Endothelial cell of umbilical vein (primary cell): ENCODE results near the gene LRRN3.

Experiments
- CTCF ChIP-seq, 2 donors: IDR thresholded peaks; 1 replicate in 1 of 2; 2 replicates in 1 of 2; pipeline ENCODE4 v1.5.1; 2011; ENCODE audit warnings: low read length in 2 of 2, mild to moderate bottlenecking in 2 of 2, moderate library complexity in 2 of 2, control low read depth in 1 of 2, inconsistent platforms in 1 of 2, low read depth in 1 of 2; ENCODE audit not compliant: insufficient read depth in 1 of 2; ENCODE audit errors: extremely low read depth in 1 of 2
- EZH2 ChIP-seq: IDR thresholded peaks from 2 replicates; pipeline ENCODE4 v1.6.1; 2012; ENCODE audit warnings: borderline replicate concordance, low read depth, mild to moderate bottlenecking, moderate library complexity, low read length, inconsistent platforms; ENCODE audit not compliant: severe bottlenecking
- FOS ChIP-seq: IDR thresholded peaks from 2 replicates; pipeline ENCODE4 v1.6.1; 2011; ENCODE audit warnings: mild to moderate bottlenecking, low read length, moderate library complexity, borderline replicate concordance; ENCODE audit not compliant: insufficient read depth
- POLR2AphosphoS5 ChIP-seq: IDR thresholded peaks from 2 replicates; pipeline ENCODE4 v1.6.1; 2012; ENCODE audit warnings: low read depth, mild to moderate bottlenecking, control low read depth, low read length, moderate library complexity; ENCODE audit not compliant: insufficient read depth

GRCh38 chr7:111093496-111093895 lies 2.6 kb downstream of the LRRN3 start:
- TF ChIP-seq CTCF (IDR thresholded peaks at IDR 0.05; ENCODE audit: extremely low read depth in 1 of 2, insufficient read depth in 1 of 2, low read depth in 1 of 2, low read length in 2 of 2), result no peak
- TF ChIP-seq POLR2AphosphoS5, result no peak
- TF ChIP-seq FOS, result no peak
- no peak for TF ChIP-seq EZH2
